HG03575 (cell line): ENCODE data around the gene GAS6.
"Not testable (repeated sequence)": the region's sequence is repeated elsewhere in the genome, so short reads cannot be mapped to it uniquely, and the experiment has no call there.

Experiments used
- ATAC-seq: cut with Tn5 transposase; IDR thresholded peaks from one replicate; pipeline ENCODE4 v1.9.1; 2021; ENCODE audit not compliant: unreplicated experiment, insufficient number of reproducible peaks, low FRiP score; ENCODE audit errors: extremely low read depth

GAS6 gene

DNA sequence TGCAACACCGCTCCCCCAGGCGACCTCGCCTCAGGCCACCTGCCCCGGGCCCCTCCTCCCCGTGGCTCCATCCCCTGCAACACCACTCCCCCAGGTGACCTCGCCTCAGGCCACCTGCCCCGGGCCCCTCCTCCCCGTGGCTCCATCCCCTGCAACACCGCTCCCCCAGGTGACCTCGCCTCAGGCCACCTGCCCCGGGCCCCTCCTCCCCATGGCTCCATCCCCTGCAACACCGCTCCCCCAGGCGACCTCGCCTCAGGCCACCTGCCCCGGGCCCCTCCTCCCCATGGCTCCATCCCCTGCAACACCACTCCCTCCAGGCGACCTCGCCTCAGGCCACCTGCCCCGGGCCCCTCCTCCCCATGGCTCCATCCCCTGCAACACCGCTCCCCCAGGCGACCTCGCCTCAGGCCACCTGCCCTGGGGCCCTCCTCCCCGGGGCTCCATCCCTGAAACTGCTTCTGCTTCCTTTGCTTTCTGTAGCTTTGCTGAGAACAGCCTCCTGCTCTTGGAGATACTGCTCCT lies 33.4 kb downstream of the GAS6 start:
- ATAC-seq, result not testable (repeated sequence)

DNA sequence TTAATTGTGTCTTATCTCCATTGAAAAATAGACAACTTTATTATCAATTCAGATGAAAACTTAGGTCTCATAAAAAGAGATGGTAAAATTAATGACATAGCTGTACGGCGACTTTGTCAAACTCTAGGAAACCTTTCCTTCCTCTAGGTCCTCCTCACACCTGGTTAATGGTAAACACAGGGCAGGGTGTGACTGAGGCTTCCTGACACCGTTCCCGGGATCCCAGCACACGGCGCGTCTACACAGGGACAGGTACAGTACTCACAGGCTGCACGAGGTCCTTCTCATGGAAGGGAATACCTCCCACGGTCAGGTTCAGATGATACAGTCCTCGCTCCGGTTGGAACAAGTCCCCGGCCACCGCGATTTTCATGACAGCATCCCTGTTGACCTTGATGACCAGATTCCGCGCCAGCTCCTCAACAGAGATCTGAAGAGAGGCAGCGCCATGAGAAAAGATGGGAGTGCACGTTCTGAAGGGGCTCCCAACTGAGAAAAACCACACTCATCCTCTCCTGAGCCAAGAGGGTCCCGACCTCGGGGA lies 35.5 kb downstream of the GAS6 start:
- no peak for ATAC-seq

DNA sequence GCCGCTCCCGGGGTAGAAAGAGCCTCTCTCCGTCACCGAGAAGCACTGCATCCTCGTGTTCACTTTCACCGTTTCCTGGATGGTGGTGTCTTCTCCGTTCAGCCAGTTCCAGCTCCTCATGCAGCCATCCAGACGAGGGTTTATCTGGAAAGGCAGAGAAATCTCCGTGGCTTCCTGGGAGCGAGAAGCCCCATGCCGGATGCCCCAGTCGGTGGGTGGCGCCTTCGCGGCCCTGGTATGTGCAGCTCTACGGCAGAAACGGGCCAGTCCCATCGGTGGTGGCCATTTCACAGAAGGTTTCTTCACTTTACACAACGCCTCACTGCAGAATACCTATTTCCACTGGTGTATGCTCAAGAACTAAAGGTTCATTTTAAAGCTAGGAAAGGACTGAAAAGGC lies 36.9 kb downstream of the GAS6 start:
- no peak for ATAC-seq

DNA sequence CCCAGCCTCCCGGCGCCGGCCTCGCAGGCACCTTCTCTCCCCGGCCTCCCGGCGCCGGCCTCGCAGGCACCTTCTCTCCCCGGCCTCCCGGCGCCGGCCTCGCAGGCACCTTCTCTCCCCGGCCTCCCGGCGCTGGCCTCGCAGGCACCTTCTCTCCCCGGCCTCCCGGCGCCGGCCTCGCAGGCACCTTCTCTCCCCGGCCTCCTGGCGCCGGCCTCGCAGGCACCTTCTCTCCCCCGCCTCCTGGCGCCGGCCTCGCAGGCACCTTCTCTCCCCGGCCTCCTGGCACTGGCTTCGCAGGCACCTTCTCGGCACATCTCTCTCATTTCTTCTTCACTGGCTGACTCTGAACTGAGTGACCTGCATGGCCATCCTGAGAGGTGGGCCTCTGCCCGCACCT lies 37.4 kb downstream of the GAS6 start:
- not testable (repeated sequence) for ATAC-seq

DNA sequence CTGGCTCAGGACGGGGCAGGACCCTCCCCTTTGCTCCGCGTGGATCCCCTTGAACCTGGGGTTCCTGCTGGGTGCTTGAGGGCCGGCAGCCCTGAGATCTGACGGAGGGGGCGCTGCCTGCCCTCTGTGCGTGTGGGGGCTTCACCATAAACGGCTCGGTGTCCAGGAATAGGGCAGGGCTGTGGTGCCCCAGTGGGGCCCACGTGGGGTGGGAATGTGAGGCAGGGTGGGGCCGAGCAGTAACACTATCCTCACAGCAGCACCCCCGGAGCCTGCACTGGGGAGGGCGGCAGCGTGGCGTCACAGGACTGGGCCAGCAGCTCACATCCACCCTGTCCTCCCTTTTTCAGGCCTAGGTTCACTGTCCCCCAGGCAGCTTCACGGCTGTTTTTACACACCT lies 38.0 kb downstream of the GAS6 start:
- ATAC-seq, result no peak

DNA sequence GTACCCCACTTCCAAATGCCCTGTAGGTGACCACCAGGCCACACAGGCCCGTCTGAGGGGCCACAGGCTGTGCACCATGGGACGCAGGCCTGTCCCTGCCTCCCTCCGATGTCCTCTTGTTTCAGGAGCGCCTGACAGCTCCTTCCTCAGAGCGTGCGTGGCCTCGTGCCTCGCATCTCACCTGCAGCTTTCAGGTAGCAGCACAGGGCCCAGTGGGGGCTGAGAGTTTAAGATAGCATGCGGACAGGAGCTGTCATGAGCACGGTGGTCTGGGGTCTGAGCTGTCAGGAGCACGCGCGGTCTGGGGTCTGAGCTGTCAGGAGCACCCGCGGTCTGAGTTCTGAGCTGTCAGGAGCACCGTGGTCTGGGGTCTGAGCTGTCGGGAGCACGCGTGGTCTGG lies 40.1 kb downstream of the GAS6 start:
- ATAC-seq, result no peak

DNA sequence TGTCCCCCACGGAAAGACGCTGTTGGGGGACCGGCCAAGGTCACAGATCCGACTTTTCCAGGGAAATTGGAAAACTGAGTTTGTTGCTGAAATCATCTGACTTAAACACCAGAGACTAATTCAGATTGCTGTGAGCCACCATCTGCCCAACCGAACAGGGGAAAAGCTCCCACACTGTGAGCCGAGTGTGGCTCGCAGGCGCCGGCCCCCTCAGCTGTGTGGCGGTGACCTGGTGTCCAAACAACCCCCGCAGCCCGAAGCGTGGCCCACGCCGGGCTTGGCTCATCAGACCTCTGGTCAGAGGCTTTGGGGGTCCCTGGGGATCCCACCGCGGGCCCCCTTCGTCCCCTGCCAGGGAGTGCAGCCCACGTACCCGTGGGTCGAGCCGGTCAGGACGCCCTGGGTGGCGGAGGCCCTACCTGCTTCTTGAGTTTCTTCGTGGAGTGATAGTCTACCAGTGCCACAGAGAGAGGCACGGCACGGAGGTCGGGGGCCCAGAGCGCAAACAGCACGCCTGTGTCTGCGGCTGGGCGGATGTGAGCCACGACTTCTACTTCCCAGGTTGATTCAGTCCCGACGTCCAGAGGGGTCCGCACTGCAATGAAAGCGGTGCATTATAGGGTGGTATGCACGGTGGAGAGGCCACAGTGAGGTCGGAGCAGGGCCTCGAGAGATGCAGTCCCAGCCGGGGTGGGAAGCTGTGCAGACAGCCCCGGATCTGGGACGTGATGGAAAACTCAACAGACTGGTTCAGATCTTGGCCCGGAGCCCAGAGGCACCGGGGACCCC lies 40.7 kb downstream of the GAS6 start:
- ATAC-seq, result no peak

DNA sequence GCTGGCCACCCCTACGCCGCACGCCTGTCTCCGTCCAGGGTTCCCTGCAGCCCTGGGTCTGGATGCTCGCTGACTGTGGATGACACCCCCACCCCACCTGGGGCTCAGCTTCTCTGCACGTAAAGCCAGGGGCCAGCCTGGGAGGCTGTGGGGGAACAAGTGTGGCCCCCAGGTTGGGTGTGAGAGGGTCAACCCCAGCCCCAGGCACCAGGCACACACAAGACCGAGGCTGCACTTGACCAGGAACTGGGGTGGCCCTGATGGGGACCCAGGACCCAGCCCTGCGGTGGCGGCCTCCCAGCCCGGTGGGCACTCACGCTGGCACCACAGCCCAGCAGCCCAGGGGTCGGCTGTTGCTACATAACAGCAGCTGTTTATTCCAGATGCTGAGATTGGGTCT lies 41.6 kb downstream of the GAS6 start:
- ATAC-seq, result no peak

DNA sequence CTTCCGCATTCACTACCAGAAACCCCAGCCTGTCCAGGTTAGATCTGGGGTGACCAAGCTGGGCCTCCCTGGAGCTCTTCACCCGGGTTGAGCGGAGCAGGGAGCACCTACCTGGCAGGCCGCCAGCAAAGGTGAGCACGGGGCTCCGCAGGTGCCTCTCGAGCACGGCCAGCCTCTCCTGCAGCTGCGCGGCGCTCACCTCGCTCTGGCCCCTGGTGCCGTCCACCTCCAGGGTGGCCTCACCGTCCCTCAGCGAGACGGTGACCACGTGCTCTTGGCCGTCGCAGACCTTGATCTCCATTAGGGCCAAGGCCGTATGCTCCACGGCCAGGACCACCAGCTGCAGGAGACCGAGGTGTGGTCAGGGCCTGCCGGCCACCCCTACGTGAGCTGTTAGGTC lies 42.0 kb downstream of the GAS6 start:
- ATAC-seq, result no peak

DNA sequence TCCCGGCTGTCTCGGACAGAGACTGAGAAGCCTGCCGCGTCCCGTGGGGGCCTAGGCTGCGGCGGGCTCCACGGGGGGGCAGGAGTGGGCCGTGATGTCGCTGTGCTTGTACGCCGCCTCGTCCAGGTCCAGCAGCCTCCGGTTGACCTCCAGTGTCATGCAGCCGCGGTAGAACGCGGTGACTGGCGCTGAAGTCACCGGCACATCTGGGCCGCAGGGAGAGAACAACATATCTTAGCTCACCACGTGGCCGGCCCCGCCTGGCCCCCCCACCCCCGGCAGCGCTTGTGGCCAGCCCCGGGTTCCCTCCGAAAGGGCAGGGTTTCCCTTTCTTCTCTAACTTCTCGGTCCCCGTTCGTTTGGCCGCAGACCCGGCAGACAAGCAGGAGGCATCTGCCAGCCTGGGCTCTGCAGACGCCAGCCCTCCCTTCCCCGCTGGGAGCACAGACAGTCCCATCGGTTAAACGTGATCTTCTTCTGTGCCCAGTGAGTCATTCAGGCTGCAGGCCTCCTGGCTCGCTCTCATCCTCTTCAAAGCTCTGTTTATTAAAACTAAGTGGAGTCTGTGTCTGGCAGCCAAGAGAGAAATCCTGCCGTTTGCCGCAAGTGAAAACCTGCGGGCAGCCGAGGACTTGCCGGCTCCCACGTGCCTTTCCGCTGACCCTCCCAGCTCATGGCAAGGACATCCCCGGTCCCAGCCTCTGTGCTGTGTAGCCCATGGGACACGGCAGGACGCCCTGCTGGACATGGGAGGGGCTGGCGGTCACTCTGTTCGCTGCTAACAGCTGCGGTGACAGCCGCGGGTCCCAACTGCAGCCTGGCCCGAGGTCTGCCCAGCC lies 42.8 kb downstream of the GAS6 start:
- no peak for ATAC-seq

DNA sequence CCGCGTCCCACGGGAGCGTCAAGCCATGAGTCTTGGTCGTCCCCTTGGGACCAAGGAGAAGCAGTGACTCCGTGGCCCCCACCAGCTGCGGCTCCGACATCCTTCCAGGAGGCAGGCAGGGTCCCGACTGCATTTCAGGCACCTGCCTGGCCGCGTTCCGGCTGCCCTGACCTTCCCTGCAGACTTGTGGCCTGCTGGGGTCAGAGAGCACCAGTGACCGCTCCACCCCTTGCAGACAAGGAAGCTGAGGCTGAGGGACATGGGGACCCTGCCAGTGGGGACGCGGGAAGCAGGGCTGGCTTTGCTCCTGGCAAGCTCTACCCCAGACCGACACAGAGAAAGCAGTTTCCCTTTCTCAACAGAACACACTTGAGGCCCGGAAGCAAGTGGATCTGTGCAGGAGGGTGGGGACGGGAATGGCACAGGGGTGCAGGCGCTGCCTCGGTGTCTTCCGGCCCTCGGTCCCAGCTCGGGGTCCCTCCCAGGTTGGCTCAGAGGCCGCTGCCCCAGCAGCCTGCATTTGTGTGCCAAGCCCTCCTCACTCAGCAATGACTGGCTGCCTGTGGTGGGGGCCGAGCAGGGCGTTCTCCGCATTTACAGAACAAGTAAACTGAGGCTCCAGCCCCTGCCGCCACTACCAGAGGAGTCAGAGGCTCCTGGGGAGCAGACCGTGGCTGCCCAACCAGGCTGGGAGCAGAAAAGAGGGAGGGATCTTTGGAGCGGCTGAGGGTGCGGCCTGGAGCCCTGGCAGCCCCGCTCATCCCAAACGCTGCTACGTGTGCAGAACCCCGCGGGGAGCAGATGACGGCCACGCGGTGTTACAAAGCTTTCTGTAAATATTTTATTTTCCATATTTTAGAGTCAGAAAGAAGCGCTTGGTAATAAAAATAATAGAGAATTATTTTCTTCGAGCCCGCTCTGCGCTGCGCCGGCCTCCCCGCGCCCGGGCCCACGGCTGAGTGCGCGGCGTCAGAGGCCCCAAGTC lies 43.9 kb downstream of the GAS6 start:
- ATAC-seq, result no peak

DNA sequence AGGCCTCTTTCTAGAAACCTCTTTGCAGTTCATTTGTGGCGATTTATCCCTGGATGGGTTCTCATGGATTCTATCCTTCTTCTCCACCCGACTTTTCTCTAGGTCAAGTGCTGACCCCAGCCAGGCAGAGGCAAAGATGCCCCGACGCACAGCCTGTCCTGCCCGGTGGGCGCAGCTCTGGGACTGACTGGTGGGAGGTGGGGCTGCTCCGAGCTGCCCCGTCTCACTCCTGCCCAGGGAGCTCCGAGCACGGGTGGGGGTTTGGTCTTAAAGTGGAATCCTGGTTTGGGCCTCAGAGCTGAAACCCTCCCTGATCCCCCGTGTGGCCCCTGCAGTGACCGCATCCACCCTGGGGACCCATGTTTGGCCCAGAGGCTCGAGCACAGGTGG lies 44.5 kb downstream of the GAS6 start:
- no peak for ATAC-seq

DNA sequence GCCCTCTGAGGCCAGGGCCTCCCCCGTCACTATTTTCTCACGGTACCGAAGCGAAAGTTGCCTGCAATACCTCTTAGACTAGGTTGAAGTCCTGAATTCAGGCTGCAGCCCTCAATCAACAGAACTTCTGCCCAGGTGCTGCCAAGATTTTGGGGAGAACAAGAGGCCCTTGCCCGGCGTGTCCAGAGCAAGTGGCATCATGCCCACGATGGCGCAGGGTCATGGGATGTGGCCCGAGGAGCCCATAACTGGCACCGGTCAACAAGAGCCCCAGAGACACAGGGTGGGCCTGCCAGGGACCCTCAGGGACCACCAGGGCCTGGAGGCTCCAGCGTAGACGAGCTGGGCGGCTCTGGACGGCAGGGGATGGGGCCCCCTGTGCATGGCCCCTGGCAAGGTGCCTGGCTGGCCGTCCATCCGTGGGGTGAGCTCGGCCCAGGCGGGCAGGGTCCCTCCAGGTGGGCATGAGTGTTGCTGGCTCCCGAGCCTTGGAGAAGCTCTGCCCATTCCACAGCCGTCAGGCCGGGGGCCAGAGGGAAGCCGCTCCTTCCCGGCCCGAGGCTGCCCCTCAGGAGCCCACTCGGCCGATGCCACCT lies 45.1 kb downstream of the GAS6 start:
- no peak for ATAC-seq

DNA sequence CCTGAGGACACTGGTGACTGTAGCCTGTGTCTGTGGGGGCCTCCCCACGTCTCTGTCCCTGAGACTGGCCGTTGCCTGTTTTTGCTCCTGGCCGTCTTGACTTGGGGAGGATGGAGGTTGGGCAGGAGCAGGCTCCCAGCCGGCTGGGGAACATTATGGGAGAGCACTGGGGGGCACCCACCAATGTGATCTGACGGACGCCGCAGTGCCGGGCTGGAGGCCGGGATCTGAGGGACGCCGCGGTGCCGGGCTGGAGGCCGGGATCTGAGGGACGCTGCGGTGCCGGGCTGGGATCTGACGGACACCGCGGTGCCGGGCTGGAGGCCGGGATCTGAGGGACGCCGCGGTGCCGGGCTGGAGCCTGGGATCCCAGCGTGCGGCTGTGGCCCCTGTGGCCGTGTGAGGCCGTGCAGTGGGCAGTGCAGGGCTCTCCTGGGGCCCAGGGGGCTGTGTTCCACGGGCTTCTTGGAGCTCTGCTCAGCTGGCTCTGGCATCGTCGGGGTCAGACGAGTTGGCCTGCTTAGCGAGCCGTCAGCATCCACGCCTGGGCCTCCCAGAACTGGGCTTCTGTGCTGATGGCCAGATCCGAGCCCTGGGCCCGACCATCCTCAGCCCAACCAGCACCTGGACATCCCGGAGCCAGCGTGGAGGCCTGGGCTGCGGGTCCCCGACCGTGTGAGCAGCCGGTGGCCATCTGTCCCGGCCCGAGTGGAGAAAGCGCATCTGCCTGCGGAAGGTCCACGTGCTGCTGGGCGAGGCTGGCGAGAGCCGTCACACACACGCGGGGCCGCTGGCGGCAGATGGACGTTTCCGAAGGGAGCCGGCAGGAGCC lies 45.8 kb downstream of the GAS6 start:
- no peak for ATAC-seq

DNA sequence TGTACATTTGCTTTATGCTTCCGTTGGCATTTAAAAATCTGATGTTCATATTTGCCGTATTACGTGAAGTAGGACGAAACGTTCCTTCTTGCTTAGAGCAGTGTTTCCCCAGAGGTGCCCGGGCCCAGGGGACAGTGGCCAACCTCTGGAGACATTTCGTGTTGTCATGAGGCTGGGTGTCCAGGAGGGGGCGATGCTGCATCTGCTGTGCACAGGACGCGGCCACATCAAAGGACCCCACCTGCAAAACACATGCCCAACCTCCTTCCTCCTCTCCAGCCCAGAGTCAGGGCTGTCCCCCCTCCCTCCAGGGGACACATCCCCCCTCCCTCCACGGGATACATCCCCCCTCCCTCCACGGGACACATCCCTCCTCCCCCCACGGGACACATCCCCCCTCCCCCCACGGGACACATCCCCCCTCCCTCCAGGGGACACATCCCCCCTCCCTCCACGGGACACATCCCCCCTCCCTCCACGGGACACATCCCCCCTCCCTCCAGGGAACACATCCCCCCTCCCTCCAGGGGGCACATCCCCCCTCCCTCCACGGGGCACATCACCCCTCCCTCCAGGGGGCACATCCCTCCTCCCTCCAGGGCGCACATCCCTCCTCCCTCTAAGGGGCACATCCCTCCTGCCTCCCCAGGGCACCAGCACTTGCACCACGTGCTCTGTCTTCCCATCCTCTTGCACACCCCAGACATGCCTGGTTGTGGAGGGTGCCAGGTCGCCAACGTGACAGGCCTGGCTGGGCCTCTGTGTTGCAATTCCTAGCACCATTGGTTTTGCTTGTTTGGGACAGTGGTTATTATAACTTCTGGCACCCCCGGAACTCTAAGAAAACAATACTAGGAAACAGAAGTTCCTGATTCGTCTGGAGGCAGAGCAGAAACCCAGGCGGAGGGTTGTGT lies 46.7 kb downstream of the GAS6 start:
- ATAC-seq, result no peak

DNA sequence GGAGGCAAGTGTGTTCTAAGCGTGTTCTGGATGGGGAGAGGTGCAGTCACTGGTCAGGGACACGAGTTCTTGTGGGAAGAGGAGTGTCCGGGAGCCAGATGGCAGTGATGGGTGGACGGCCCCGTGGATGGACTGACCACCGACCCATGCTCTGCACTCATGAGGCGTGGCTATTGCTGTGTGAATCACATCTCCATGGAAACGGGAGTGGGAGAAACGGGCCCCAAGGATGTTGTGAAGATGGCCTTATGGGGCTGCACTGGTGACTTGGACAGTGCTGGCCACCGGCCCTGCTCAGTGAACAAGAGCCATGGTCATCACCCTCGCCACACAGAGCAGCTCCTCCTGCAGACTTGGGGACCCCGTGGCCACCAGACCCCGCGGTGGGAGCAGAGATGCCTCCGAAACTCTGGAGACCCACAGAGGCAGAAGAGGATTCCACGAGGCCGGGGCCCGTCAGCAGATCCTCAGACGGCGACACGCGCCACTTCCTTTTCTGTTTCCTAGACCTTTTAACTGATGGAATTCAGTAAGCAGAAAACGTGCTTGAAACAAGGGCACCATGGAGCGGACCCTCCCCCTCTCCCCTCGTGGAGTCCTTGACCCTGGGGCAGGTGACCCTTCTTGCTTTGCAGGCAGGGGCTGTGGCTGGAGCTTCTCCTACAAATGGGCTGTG lies 47.5 kb downstream of the GAS6 start:
- no peak for ATAC-seq
